Measurements from ENCODE around the gene ALDH1L1. TPM values are rescaled to one million over a fixed set of nuclear protein-coding genes. Genes with fewer than 3 reads are reported as not detected.

The ALDH1L1 gene
- total and polyA plus RNA-seq, 2 of the 13 experiments (the other 11 are each of a cell fraction or from before 2014, with no cell fraction given) = 11.2 to 28.7 TPM

DNA sequence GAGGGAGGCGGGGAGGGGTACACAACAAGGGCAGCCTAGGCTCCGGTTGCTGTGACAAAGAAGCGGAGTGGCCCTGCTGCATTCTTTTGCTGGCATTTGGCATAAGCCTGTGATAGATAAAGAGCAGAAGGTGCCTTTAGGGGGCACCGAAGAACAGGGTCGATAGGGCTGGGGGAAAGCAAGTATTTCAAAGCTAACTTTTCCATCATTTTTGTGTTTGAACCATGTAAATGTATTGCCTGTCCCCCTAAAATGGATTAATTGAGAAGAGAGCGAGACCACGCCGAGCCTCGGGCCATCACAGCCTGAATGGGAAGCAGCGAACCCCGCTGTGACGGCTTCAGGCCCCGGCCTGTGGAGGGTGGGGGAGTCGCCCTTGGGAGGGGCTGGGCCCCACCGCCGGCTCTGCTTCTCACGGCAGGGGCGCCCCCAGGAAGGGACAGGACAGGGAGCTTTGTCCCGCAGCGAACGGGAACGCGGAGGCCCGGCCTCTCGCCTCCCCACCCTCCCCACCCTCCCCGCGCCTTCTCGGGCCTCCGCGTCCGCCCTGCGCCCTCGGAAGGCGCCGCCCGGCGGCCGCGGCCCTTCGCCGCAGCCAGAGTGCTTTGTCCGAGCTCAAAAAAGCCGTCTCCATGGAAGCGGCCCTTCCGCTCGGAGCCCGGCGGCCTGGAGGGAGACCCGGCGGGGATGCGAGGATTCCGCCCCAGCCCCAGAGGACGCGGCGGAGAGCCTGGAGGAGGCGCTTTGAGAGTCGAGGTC lies 32.4 kb upstream of the ALDH1L1 start:
- WGBS (ENCODE audit: low lambda C conversion rate) = 5% methylated on average over 28 of the region's 57 CpGs
- Histone ChIP-seq H3K27ac (ENCODE audit: extremely low read length, insufficient read depth, low read length) (no peak overlapping the region), H3K27me3 (ENCODE audit: control insufficient read depth in 1 of 2, insufficient read depth in 2 of 2, low read length in 2 of 2) (peaks cover 2 to 43% of the 10 kb centered on the region in 2 experiments; a peak in 3 of 5 replicates), H3K4me1 (ENCODE audit: insufficient read depth, low read length) (peaks cover 37% of the 10 kb centered on the region), H3K79me2 (ENCODE audit: insufficient read depth, low read length) (no peaks in the 10 kb centered on the region), H3K4me2 (ENCODE audit: low read depth, low read length) (peak overlapping the region; percentile 94), H4K20me1 (ENCODE audit: insufficient read depth, low read length) (no peaks in the 10 kb centered on the region), H3K9ac (ENCODE audit: insufficient read depth, low read depth, low read length) (peak overlapping the region; percentile 62), H2AFZ (ENCODE audit: low read length) (peak overlapping the region; percentile 77), H3K36me3 (replicated peaks in 1 of 2; ENCODE audit: control insufficient read depth in 1 of 2, insufficient read depth in 2 of 2, low read length in 2 of 2) (no peaks in the 10 kb centered on the region), H3K9me3 (ENCODE audit: low read length) (no peaks in the 10 kb centered on the region), H3K4me3 (replicated peaks in 1 of 3; ENCODE audit: insufficient read depth in 1 of 3, low read depth in 2 of 3, low read length in 3 of 3) (peak overlapping the region; percentile 64 to 72 (median 68))
- BruUV-seq (replicated peaks) = no TSS peak
- ChIA-PET CTCF (ENCODE audit: low intra/inter-chr PET ratio, low total read pairs) (interaction anchor here (1.0 to 2.8 kb wide), 2 partner anchors 78 to 176 kb away, joined by 3 to 25 read pairs; no protein-coding TSS in a partner anchor), POLR2A (interaction anchor here (1.1 to 1.2 kb wide), 2 partner anchors 14 to 32 kb away, joined by 3 to 4 read pairs; partner anchors contain the start of gene ALDH1L1)
- DNase-seq (ENCODE audit: low spot score) (peak; percentile 29), FAIRE-seq (no peak), ATAC-seq (peak; percentile 91)
- intact Hi-C loops (cut with micrococcal nuclease; ENCODE audit: unreplicated experiment) = loop anchor here (1.0 kb wide), 1 partner anchor 78 kb away; no protein-coding TSS in a partner anchor
- in situ Hi-C loops (cut with HindIII; ENCODE audit: extremely low pct_ligation_motif_present, low pct_unique_long_range_greater_than_20kb) = loop anchor here (5.0 kb wide), 1 partner anchor 65 kb away; no protein-coding TSS in a partner anchor
- TF ChIP-seq PCBP2 (optimal IDR thresholded peaks at IDR 0.05; ENCODE audit: low read depth, low read length, poor library complexity, severe bottlenecking) = peak; percentile 78
- no peak for TF ChIP-seq ZNF124 (CRISPR knock-in tag; IDR thresholded peaks at IDR 0.05)
- TF ChIP-seq YY1 (IDR thresholded peaks at IDR 0.05; ENCODE audit: insufficient read depth, insufficient replicate concordance, low read depth, low read length) = peak; percentile 19
- TF ChIP-seq, protein P1, sequence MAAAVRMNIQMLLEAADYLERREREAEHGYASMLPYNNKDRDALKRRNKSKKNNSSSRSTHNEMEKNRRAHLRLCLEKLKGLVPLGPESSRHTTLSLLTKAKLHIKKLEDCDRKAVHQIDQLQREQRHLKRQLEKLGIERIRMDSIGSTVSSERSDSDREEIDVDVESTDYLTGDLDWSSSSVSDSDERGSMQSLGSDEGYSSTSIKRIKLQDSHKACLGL (CRISPR knock-in tag; IDR thresholded peaks at IDR 0.05) = no peak
- no peak for TF ChIP-seq SOX6 (IDR thresholded peaks at IDR 0.05)
- TF ChIP-seq SOX6 (CRISPR knock-in tag; IDR thresholded peaks at IDR 0.05) = peak; percentile 46
- no peak for TF ChIP-seq ZNF704 (CRISPR knock-in tag; IDR thresholded peaks at IDR 0.05; ENCODE audit: borderline replicate concordance)
- TF ChIP-seq STAG1 (CRISPR knock-in tag; IDR thresholded peaks at IDR 0.05) = peak; percentile 60
- TF ChIP-seq ZNF83 (CRISPR knock-in tag; IDR thresholded peaks at IDR 0.05; ENCODE audit: borderline replicate concordance) = no peak
- TF ChIP-seq, protein P2, sequence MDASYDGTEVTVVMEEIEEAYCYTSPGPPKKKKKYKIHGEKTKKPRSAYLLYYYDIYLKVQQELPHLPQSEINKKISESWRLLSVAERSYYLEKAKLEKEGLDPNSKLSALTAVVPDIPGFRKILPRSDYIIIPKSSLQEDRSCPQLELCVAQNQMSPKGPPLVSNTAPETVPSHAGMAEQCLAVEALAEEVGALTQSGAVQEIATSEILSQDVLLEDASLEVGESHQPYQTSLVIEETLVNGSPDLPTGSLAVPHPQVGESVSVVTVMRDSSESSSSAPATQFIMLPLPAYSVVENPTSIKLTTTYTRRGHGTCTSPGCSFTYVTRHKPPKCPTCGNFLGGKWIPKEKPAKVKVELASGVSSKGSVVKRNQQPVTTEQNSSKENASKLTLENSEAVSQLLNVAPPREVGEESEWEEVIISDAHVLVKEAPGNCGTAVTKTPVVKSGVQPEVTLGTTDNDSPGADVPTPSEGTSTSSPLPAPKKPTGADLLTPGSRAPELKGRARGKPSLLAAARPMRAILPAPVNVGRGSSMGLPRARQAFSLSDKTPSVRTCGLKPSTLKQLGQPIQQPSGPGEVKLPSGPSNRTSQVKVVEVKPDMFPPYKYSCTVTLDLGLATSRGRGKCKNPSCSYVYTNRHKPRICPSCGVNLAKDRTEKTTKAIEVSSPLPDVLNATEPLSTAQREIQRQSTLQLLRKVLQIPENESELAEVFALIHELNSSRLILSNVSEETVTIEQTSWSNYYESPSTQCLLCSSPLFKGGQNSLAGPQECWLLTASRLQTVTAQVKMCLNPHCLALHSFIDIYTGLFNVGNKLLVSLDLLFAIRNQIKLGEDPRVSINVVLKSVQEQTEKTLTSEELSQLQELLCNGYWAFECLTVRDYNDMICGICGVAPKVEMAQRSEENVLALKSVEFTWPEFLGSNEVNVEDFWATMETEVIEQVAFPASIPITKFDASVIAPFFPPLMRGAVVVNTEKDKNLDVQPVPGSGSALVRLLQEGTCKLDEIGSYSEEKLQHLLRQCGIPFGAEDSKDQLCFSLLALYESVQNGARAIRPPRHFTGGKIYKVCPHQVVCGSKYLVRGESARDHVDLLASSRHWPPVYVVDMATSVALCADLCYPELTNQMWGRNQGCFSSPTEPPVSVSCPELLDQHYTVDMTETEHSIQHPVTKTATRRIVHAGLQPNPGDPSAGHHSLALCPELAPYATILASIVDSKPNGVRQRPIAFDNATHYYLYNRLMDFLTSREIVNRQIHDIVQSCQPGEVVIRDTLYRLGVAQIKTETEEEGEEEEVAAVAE (CRISPR knock-in tag; IDR thresholded peaks at IDR 0.05; ENCODE audit: borderline replicate concordance) = no peak
- TF ChIP-seq FOXJ3 (CRISPR knock-in tag; IDR thresholded peaks at IDR 0.05; ENCODE audit: borderline replicate concordance) = no peak
- no peak for TF ChIP-seq FOXK2 (IDR thresholded peaks at IDR 0.05)
- TF ChIP-seq NFE2L1 (CRISPR knock-in tag; IDR thresholded peaks at IDR 0.05; ENCODE audit: borderline replicate concordance) = no peak
- TF ChIP-seq, protein P3, sequence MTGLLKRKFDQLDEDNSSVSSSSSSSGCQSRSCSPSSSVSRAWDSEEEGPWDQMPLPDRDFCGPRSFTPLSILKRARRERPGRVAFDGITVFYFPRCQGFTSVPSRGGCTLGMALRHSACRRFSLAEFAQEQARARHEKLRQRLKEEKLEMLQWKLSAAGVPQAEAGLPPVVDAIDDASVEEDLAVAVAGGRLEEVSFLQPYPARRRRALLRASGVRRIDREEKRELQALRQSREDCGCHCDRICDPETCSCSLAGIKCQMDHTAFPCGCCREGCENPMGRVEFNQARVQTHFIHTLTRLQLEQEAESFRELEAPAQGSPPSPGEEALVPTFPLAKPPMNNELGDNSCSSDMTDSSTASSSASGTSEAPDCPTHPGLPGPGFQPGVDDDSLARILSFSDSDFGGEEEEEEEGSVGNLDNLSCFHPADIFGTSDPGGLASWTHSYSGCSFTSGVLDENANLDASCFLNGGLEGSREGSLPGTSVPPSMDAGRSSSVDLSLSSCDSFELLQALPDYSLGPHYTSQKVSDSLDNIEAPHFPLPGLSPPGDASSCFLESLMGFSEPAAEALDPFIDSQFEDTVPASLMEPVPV (CRISPR knock-in tag; IDR thresholded peaks at IDR 0.05) = no peak
- TF ChIP-seq EED (CRISPR knock-in tag; IDR thresholded peaks at IDR 0.05) = peak; percentile 68; the same call in 1 of the 2 replicates
- TF ChIP-seq ZNF180 (CRISPR knock-in tag; IDR thresholded peaks at IDR 0.05; ENCODE audit: borderline replicate concordance, low read depth) = no peak

Measured in HepG2 (cell line).